ENCODE results near the gene ABLIM3.

ABLIM3 gene

DNA sequence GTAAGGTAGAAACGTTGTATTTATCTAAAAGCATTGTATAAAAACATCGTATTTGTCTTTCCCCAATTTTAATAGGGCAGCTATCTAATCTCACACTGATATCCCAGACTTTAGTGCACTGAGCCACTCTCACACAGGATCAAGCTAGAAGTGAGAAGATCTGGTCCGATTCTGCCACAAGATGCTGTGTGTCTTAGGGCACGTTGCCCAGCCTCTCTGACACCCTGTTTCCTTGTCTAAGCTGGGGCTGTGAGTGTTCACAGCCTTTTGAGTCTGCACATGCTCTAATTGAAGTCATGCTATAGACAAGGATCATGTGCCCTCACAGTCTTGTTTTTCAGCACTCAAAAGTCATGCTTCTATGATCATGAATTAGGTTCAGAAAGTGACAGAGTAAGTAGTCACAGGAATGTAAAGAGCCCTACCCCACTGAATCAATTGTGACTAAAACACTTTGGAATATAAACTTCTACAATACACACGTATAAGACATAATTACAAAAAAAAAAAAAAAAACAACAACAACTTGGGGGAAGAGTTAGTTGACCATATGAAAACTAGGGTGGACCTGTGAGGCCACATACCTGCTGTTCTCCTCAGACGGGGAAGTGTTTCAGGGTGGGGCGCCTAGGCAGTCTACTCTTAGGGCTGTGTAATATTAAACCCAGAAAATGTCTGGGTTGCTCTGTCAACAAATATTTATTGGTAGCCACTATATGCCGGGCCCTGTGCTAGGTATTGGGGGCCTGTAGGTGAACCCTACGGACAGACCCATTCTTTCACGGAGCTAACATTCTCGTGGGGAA is 893 bp upstream of the ABLIM3 start:
- TF ChIP-seq, protein P1, sequence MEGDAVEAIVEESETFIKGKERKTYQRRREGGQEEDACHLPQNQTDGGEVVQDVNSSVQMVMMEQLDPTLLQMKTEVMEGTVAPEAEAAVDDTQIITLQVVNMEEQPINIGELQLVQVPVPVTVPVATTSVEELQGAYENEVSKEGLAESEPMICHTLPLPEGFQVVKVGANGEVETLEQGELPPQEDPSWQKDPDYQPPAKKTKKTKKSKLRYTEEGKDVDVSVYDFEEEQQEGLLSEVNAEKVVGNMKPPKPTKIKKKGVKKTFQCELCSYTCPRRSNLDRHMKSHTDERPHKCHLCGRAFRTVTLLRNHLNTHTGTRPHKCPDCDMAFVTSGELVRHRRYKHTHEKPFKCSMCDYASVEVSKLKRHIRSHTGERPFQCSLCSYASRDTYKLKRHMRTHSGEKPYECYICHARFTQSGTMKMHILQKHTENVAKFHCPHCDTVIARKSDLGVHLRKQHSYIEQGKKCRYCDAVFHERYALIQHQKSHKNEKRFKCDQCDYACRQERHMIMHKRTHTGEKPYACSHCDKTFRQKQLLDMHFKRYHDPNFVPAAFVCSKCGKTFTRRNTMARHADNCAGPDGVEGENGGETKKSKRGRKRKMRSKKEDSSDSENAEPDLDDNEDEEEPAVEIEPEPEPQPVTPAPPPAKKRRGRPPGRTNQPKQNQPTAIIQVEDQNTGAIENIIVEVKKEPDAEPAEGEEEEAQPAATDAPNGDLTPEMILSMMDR (IDR thresholded peaks at IDR 0.05; ENCODE audit: insufficient read depth, low read depth, low read length, missing control alignments): no peak
- H3K4me3 ChIP-seq (ENCODE audit: low read length): no peak overlapping the region
- peak; percentile 90 for DNase-seq (ENCODE audit: low read depth)

GRCh38 chr5:149141957-149142851 is 911 bp downstream of the ABLIM3 start:
- TF ChIP-seq, protein P1 (IDR thresholded peaks at IDR 0.05; ENCODE audit: insufficient read depth, low read depth, low read length, missing control alignments): no peak
- peak; percentile 27 for DNase-seq (ENCODE audit: low read depth)
- H3K4me3 ChIP-seq (ENCODE audit: low read length): peak overlapping the region; percentile 65

DNA sequence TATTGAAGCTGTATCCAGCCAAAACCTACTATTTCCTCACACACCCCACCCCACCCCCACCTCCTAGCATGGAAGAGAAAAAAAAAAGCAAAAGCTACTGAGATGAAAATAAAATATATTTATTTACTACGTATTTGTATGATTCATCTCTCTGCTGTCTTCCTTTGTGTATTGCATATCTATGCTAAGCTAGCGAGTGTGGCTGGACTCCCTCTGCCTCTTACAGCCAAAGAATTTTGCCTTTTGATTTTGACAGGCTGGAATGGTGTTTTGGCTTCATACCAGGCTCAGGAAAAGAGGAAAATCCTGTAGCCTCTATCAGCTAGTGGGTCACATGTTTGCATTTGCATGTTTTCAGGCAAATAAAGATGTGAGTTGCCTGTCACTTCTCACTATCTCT is 2.2 kb downstream of the ABLIM3 start:
- no peak overlapping the region for H3K4me3 ChIP-seq (ENCODE audit: low read length)
- TF ChIP-seq, protein P1 (IDR thresholded peaks at IDR 0.05; ENCODE audit: insufficient read depth, low read depth, low read length, missing control alignments): no peak
- peak; percentile 35 for DNase-seq (ENCODE audit: low read depth)

- TF ChIP-seq, protein P1 (IDR thresholded peaks at IDR 0.05; ENCODE audit: insufficient read depth, low read depth, low read length, missing control alignments): no peak
- DNase-seq (ENCODE audit: low read depth): no peak
- H3K4me3 ChIP-seq (ENCODE audit: low read length): no peak overlapping the region
These were observed 3.3 kb downstream of the ABLIM3 start for GRCh38 chr5:149144637-149145036.

DNA sequence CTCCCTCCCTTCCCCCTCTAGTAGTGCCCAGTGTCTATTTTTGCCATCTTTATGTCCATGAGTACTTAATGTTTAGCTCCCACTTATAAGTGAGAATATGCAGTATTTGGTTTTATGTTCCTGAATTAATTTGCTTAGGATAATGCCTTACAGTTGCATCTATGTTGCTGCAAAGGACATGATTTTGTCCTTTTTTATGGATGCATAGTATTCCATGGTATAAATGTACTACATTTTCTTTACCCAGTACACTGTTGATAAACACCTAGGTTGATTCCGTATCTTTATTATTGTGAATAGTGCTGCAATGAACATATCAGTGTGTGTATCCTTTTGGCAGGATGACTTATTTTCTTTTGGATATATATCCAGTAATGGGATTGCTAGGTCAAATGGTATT is 3.8 kb downstream of the ABLIM3 start:
- TF ChIP-seq, protein P1 (IDR thresholded peaks at IDR 0.05; ENCODE audit: insufficient read depth, low read depth, low read length, missing control alignments): no peak
- H3K4me3 ChIP-seq (ENCODE audit: low read length): no peak overlapping the region
- DNase-seq (ENCODE audit: low read depth): no peak

- DNase-seq (ENCODE audit: low read depth): no peak
- TF ChIP-seq, protein P1 (IDR thresholded peaks at IDR 0.05; ENCODE audit: insufficient read depth, low read depth, low read length, missing control alignments): no peak
- H3K4me3 ChIP-seq (ENCODE audit: low read length): no peak overlapping the region
These were observed 6.4 kb downstream of the ABLIM3 start for GRCh38 chr5:149147676-149148075.
